ENCODE data around the gene MOCS3.

- TF ChIP-seq CTCF (IDR thresholded peaks at IDR 0.05; ENCODE audit: poor library complexity, severe bottlenecking) (no peak), RAD21 (conservative IDR thresholded peaks at IDR 0.05) (no peak), POLR2AphosphoS5 (IDR thresholded peaks at IDR 0.05) (no peak), EP300 (conservative IDR thresholded peaks at IDR 0.05; ENCODE audit: poor library complexity, severe bottlenecking) (no peak), EZH2 (IDR thresholded peaks at IDR 0.05; ENCODE audit: borderline replicate concordance, insufficient read depth, low read length, poor library complexity, severe bottlenecking) (no peak), MXI1 (conservative IDR thresholded peaks at IDR 0.05; ENCODE audit: poor library complexity, severe bottlenecking) (no peak), TAF1 (IDR thresholded peaks at IDR 0.05; ENCODE audit: low read depth) (no peak)
- TF ChIP-seq, protein P1, sequence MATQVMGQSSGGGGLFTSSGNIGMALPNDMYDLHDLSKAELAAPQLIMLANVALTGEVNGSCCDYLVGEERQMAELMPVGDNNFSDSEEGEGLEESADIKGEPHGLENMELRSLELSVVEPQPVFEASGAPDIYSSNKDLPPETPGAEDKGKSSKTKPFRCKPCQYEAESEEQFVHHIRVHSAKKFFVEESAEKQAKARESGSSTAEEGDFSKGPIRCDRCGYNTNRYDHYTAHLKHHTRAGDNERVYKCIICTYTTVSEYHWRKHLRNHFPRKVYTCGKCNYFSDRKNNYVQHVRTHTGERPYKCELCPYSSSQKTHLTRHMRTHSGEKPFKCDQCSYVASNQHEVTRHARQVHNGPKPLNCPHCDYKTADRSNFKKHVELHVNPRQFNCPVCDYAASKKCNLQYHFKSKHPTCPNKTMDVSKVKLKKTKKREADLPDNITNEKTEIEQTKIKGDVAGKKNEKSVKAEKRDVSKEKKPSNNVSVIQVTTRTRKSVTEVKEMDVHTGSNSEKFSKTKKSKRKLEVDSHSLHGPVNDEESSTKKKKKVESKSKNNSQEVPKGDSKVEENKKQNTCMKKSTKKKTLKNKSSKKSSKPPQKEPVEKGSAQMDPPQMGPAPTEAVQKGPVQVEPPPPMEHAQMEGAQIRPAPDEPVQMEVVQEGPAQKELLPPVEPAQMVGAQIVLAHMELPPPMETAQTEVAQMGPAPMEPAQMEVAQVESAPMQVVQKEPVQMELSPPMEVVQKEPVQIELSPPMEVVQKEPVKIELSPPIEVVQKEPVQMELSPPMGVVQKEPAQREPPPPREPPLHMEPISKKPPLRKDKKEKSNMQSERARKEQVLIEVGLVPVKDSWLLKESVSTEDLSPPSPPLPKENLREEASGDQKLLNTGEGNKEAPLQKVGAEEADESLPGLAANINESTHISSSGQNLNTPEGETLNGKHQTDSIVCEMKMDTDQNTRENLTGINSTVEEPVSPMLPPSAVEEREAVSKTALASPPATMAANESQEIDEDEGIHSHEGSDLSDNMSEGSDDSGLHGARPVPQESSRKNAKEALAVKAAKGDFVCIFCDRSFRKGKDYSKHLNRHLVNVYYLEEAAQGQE (IDR thresholded peaks at IDR 0.05; ENCODE audit: borderline replicate concordance) = no peak
These were observed 44.8 kb upstream of the MOCS3 start for GRCh38 chr20:50913690-50914375.
